Body of pancreas (tissue), 4 donors: ENCODE results near the gene HADH.
"Not testable (repeated sequence)": the region's sequence is repeated elsewhere in the genome, so short reads cannot be mapped to it uniquely, and the experiment has no call there.

Source experiments
- POLR2A ChIP-seq, 3 donors: fragments of 450-650 bp; IDR thresholded peaks; one replicate each; pipeline ENCODE4 v1.6.1; 2016; ENCODE audit warnings: antibody characterized with exemption in 3 of 3, mild to moderate bottlenecking in 2 of 3
- TF ChIP-seq, protein P1 (sequence below), 7 experiments: fragments of 450-650 bp in 4 of 7; fragments of 200-600 bp in 3 of 7; sonication (generic) in 3 of 7; IDR thresholded peaks; one replicate each; pipeline ENCODE4 v1.5.1; 2016 to 2019; ENCODE audit warnings: antibody characterized with exemption in 7 of 7

DNA sequence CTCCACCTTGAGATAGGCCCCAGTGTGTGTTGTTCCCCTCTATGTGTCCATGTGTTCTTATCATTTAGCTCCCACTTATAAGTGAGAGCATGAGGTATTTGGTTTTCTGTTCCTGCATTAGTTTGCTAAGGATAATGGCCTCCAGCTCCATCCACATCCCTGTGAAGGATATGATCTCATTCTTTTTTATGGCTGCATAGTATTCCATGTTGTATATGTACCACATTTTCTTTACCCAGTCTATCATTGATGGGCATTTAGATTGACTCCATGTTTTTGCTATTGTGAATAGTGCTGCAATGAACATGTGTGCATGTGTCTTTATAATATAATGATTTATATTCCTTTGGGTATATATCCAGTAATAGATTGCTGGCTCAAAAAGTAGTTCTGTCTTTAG is 22.2 kb upstream of the HADH start:
- TF ChIP-seq, protein P1, sequence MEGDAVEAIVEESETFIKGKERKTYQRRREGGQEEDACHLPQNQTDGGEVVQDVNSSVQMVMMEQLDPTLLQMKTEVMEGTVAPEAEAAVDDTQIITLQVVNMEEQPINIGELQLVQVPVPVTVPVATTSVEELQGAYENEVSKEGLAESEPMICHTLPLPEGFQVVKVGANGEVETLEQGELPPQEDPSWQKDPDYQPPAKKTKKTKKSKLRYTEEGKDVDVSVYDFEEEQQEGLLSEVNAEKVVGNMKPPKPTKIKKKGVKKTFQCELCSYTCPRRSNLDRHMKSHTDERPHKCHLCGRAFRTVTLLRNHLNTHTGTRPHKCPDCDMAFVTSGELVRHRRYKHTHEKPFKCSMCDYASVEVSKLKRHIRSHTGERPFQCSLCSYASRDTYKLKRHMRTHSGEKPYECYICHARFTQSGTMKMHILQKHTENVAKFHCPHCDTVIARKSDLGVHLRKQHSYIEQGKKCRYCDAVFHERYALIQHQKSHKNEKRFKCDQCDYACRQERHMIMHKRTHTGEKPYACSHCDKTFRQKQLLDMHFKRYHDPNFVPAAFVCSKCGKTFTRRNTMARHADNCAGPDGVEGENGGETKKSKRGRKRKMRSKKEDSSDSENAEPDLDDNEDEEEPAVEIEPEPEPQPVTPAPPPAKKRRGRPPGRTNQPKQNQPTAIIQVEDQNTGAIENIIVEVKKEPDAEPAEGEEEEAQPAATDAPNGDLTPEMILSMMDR (IDR thresholded peaks at IDR 0.05), result not testable (repeated sequence)
- not testable (repeated sequence) for TF ChIP-seq POLR2A (IDR thresholded peaks at IDR 0.05)
